Activated effector memory CD4-positive, alpha-beta T cell treated with anti-CD3 and anti-CD28 coated beads, Interleukin-2, amount 50 U/mL, for 16 hours (primary cell): ENCODE results near the gene CEBPE.

ENCODE experiments used
- DNase-seq: peaks from one replicate; pipeline ENCODE4 v3.0.0-alpha.2; 2020

Gene CEBPE

DNA sequence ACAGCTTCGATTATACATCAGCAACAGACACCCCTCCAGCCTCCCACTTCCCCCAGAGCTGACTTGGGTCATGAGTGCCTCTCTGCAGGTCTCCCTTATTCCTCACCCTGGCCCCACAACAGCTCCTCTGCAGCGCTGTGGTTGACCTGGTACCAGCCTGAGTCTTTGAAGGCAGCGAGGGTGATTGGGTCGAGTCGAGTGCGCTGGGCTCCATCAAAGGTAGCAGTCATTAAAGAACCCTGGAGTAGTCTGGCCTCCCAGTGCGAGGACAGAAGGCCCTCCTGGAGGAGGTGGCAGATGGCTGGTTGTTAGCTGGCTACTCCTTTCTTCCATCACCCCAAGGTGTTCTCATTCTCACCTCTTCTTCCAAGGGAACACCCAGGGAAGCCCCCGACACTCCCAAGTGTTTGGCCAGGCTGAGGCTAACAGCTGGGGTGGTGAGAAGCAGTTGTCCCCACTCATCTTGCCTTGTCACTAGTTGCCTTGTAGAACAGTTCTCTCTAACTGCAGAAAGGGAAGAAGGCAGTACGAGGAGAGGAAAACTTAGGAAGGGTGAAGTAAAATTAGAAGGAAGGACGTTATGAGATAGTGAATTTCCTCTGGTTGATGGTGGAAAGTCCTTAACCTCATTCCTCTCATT, 16.9 kb downstream of the CEBPE start:
- DNase-seq, result no peak

DNA sequence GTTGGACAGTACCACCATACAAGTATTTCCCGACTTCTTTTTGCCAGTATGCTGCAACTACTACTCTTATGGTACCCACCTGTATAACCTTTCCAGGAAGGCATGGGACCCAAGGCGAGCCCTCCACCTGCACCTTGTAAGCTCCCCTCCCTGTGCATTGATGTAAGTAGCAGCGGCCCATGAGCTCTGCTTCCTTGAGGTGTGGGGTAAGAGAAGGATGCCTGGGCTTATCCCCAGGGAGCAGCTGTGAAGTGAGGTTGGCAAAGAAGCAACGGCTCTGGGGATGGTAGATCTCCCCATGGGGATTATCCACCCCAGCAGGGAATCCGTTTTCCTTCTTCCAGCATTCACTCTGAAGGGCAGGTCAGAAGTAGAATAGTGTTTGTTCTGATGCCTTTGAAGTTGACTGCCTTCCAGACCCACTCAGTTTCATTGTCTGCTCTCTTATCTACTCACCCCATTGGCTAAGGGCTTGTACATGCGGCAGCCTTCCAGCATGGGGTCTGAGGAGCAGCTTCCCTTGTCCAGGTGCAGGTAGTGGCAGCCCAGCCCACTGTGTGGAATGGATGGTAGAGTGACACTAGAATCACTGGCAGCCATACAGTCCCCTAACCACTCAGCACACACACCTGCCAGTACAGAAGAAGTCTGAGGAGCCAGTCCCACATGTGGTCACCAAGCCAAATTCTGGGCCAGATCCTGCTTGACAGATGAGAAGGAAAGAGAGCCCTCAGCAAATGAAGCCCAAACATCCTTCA, 17.7 kb downstream of the CEBPE start:
- no peak for DNase-seq

DNA sequence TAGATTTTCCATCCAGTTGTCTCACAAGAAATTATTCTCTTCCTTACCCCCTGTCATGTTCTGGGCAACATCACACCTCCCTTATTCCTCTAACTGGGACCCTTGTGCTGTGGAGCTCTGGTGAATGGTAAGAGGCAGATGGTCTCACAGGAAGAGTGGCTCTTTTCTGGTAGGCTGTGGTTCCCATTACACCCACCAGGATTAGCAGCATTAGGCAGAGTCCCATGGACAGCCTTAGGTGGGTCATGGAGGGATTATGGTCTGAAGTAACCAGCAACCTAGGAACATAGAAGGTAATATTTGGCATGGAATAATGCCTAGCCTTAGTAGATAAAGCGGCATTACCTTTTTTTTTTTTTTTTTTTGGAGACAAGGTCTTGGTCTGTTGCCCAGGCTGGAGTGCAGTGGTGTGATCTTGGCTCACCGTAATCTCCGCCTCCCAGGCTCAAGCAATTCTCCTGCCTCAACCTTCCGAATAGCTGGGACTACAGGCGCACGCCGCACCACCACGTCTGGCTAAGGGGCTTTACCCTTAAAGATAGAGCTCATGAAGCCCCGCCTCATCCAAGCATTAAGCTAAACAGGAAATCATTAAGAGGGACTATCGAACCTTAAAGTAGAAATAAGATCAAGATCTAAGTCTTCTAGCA, 19.7 kb downstream of the CEBPE start:
- DNase-seq, result no peak

DNA sequence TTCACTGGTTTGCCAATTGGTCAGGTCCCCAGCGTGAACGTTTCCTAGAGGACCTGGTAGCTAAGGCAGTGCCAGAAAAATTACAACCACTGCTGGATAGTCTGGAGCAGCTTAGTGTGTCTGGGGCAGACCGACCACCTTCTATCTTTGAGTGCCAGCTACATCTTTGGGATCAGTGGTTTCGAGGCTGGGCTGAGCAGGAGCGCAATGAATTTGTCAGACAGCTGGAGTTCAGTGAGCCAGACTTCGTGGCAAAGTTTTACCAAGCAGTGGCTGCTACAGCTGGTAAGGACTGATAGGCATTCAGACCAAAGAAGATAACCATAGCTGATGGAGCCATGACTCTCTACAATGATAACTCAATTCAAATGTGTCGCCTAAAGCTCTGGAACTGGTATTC, 21.3 kb downstream of the CEBPE start:
- peak; percentile 30 for DNase-seq

DNA sequence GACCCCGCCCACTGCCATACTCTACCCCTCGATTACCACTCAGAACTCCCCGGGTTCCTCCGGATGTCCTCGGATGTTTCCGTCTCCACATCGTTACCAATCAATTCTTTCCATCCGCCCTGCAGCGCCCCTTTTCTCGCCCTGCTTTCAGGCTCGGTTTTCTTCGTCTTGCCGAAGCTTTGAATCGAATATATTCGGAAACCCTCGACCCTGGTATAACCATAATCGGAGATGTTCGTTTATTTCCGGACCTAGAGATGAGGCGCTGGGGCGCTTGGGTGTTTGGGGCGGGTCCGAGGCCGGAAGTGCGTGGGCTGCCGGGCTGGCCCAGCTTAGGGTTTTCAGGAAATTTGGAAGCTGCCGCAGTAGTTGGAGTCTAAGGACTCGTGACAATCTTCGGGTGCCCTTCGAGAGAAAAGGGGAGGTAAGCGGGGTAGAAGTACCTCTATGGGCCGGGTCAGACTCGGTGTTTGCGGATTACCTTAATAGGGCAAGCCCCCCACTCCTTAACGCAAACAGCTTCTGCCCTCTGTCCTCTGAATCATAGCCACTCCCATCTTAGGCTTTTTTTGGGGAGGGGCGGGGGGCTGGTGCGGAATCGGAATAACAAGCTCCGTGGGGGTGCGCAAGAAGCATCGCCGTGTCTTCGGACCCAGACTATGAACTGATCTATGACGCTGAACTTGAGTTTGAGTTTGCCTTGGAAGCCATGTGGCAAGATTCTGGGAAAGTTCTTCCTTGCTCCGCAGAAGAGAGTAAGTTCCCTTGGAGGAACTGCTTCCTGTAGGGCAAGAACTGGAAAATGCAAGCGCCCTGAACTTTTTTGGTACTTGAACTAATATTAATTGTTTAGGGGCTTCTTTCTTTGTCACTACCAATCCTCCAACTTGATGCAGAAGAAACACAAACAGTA, 23.6 kb downstream of the CEBPE start, which contains the start of gene C14orf119:
C14orf119 (plus strand) TSS at position 310 of the 913 bp plus-strand sequence. CDS start 2,154 bp downstream, outside the sequence.
- peak; percentile 99 for DNase-seq

DNA sequence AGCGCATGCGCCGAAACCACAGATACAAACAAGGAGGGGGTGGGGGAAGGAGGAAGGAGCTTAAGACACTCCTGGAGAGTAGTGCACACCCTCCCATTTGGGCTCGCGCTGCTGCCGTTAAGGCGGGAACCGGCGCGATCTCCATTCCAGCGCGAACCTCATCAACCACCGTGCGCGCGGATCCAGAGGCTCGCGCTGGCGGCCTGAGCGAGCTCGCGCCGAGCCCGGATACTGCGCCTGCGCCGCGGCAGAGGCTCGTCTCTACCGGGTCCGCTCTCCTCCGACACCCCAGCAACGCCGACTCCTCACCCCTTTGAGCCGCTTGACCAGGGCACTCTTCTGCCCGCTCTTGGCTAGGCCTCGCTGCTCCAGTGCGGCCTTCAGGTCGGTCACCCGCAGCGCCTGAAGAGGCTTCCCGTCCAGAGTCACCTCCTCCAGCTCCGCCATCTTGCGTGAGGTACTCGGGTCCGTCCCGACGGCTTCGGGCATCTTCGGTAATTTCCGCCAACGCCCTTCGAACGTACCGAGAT, 24.3 kb downstream of the CEBPE start, which contains the start of gene ACIN1:
ACIN1 (minus strand) TSS at position 471 of the 530 bp plus-strand sequence; CDS start at position 447, 24 bp downstream.
- DNase-seq, result peak; percentile 89

DNA sequence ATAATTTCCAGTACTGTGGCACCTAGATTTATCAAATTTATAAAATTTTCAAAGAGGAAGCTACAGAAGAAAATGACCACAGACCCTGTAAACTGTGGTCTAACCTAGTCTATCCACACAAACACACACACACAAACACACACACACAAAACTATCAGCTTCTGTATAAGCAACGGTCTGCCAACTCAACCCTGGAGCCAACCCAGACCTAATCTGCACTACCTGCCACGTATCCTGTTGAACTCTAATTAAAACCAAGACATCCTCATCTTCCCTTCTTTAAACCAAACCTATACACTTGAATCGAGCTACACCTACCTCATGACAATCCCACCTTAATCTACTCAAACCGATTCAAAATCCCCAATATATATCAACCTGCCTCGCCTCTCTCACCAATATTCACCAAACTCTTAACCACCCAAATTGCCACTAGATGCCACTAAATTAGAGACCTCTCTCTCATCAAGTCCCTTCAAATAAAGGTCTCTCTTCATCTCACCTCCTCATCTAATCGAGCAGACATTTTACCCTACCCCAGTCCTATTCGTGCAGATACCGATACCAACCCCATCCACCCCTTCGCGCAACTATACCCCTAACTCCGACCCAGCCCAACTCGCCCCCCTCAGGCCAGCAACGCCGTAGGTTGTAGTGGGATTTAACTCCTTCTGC, 24.9 kb downstream of the CEBPE start:
- peak; percentile 42 for DNase-seq

DNA sequence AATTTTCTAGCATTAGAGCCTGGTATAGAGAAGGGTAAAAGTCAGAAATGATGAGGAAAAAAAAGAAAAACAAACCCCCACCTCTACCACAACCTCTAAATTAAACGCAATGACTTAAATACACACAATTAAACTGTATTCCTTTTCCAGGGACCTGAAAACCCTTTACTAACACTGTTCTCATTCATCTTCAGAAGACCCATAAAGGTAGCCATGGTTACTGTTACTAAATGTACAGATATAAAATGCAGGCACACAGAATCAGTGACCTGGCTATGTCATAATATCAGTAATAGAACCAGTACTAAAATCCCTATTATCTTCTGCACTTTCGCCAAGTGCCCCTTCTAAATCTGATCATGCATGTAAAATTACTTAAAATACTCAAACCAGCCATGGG, 25.5 kb downstream of the CEBPE start:
- DNase-seq, result no peak

DNA sequence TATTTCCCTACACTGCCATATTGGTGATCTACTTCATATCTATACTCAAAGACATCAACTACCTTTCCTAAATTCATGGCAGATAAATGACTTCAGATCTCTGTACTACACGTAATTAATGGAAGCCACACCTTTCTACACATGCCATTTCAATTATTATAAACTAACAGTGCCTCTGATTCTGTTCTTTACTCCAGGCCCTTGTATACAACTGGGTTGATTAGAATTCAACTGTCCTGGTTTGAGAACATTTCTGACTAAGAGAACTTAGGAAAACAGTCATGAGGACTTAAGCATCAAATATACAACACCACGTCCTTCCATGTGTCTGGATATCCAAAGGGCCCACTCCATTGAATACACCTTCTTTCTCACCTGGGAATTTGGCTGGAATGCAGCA, 26.0 kb downstream of the CEBPE start:
- DNase-seq, result no peak

DNA sequence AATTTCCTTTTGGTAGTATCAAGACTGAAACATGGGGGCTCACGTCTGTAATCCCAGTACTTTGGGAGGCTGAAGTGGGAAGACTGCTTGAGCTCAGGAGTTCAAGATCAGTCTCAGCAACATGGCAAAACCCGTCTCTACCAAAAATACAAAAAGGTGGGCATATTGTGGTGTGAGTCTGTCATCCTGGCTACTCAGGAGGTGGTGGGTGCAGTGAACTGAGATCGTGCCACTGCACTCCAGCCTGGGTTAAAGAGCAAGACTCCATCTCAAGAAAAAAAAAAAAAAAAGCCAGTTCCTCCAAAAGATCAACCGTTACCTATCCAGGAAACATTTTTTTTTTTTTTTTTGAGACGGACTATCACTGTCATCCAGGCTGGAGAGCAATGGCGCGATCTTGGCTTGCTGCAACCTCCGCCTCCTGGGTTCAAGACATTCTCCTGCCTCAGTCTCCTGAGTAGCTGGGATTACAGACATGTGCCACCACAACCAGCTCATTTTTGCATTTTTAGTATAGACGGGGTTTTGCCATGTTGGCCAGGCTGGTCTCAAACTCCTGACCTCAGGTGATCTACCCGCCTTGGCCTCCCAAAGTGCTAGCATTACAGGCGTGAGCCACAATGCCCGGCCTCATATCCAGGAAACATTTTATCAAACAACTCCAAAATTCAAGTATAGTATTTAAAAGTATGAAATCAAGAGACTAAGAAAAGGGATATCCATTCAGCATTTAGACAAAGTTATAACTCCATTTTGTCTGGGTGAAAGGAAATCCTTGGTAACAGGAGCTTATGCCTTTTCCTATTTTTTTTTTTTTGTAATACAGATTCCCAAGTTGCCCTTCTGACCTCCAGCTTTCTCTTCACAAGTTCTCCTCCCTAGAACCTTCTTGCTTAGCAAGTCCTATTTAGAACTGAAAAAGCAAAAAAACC, 27.5 kb downstream of the CEBPE start:
- DNase-seq, result no peak

DNA sequence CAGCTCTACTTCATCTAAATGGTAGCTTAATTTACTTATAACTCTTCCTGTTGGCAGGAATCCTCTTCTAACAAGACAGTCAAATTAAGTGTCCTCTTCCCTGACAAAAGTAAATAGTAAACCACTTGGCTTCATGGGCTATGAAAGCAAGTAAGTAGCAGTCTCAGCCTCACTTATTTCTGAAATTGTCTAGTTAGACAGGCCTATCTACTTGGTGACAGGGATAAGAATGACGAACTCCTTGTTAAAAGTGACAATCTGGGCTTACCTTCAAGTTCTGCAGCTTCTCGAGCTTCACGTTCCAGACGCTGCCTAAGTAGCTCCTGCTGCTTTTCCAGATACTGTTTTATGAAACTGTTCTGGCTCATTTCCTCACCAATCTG, 28.8 kb downstream of the CEBPE start:
- no peak for DNase-seq

DNA sequence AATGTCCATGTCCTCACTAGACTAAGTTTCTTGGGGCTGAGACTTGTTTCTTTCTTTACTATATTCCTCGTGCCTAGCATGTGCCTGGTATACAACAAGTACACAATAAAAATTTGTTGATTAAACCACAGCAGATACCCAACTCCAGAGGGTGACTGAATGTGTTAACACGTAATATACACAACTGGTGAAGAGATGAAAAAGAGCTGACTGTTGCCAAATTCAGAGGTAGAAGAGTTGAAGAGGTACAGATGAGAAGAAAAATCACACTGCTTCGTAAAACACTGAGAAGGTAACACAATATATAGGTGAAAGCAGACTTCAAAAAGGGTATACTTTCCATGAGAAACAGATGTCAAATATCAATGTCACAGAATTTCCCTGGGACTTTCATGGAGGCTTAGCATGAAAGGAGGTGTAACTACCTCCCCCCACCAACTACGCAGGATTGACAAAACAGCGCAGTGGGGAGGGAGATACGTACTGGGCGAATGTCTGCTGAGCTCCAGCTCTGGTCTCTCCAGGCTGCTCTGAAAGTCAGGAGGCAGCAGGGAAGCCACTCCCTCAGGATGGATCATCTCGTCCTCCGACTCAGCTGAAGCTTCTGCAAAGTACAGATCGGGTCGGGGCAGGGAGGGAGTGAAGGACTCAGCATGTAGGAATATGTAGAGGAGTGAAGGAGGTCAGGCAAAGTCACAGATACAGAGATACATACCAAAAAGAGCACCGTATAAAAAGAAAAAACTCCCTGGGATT, 29.4 kb downstream of the CEBPE start:
- DNase-seq, result peak; percentile 22

DNA sequence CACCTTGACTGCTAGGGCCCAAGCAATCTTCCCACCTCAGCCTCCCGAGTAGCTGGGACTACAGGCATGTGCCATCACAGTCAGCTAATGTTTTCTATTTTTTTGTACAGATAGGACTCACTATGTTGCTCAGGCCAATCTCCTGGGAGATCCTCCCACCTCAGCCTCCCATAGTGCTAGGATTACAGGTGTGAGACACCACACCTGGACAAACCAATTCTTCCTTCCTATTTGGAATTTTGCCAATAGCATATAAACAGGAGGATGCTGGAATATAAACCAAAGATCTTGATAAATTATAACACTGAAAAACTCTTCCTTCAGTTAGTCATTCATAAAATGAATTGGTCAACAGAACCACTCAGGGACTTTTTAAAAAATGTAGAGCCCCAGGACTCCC, 32.5 kb downstream of the CEBPE start:
- no peak for DNase-seq

DNA sequence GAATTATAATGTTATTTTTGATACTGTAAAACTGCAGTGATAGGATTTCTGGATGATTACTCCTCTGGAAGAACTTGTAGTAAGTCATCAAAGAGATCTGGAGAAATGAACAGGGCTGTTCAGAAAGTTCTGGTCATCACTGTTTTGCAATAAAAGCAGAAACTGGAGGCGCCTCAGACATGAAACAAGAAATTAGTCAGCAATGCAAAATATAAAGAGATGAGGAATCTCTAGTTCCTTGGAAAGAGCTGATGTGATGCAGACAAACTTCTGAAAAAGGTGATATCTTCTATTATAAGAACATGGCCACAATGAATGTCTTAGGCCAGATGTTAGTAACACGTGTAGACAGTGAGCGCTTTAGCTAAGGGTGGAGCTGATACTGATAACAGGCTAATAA, 33.6 kb downstream of the CEBPE start:
- DNase-seq, result no peak

DNA sequence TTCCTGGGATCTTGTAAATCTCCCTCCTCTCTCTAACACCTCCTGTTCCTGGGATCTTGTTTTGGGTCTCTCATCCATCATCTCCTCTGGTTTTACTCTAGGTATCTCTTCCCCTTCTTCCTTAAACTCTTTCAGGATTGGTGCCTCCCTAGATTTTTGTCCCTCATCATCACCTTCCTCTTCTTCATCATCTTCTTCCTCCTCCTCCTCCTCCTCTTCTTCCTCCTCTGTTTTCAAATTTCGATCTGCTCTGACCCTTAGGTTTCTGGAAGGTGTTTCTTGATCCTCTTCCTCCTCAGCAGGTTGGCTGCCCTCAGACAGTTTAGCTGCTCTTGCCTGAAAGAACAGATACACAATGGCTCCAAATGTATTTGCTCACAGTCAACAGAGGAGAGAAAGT, 38.6 kb downstream of the CEBPE start:
- no peak for DNase-seq

DNA sequence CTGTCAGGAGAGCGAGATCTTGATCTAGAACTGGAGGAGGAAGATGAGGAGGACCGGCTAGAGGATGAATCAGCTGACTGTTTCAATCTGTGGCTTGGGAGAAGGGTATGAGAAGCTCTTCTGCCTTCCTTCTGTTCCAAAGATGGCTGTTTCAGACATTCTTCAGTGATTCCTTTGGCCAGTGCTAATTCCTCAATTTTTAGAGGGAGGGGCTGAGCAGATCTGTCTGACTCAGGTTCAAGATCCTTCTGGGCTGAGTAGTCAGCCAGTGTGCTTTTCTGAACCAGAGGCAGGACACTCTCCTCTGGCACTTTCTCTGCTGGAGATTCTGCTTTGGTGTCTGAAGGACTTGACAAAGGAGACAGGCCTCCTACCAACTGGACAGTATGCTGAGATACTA, 39.3 kb downstream of the CEBPE start:
- DNase-seq, result no peak

DNA sequence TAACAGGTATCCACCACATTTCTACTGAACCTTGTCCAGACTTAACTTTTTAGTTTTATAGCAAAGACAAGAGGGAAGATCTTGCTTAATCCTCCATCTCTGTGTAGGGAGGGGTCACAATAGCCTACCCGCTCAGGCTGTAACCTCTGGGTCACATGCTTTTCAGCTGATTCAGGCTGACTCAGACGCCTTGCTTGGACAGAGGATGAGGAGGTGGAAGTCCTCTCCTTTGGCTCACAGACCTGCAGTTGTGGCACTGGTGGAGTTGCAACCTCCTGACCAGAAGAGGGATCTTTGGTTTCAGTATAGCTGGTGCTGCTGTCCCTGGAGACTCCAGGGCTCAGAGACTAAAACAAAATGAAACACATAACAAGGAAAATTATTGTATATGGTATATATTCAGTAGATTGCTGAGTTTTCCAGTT, 40.4 kb downstream of the CEBPE start:
- DNase-seq, result no peak

DNA sequence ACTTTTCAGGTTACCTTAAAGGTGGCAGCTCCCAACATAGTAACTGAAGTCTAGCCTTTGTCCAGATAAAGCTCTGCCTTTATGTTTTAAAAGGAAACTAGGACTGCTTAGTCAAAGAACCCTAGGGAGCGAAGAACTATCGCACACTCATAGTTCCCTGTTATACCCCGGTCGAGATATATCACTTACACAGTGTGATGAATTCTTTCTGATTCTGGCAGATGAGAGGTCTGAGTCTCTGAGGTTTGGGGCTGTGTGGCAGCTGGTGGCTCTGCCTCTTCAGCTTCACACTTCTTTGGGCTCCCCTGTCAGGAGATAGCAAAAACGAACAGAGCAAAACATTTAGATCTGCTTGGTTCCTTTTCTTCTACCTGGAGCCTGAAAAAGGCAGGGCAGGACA, 41.1 kb downstream of the CEBPE start:
- DNase-seq, result no peak

DNA sequence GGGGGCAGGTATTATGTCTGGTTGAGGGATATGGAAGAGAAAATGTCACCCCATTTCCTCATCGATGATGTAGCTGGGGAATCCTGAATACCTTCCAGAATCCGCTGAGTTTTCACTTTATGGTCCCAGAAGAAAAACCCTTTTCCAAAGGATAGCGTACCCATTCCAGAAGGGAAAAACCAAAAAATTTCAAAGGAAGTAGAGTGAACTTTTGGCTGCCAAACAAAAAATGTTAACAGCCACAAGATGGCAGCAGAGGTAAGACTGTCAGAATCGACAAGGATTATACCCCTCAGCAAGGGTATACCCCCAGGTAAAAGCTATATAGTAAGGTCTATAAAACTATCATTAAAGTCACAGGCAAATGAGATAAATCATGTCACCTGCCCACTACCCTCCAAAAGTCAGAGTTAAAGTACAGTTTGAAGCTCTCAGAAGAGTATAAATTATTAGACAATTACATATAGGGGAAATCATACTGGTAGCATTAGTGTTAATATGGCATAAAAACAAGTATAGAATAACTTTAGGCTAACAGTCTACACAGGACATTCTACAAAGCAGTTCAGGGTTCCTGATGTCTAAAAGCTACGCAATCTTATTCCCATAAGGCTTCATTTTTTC, 42.2 kb downstream of the CEBPE start:
- DNase-seq, result no peak

DNA sequence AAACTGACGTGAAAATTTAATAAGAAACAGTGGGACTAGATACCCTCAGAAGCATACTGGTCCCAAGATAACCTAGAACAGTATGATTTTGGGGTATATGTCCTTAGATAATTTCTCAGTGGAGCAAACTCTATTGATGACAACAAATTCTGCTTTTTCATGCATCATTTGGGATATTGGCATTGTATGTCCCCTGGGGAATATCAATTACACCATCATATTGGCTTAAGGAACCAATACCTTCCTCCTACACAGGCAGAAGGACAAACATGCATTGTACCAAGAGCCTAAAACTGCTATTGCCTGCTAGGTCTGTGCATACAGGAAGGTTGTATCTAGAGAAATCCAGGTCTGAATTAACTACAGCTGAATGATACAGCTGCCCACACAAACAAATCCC, 44.1 kb downstream of the CEBPE start:
- no peak for DNase-seq
